GM19240 (cell line): Measurements from ENCODE around the gene STPG3.
A peak's percentile ranks its signal among the peaks of the same experiment; 100 is the strongest.

Experiments
- DNase-seq: peaks from one replicate; pipeline ENCODE4 v3.0.0; 2011; ENCODE audit warnings: low spot score; ENCODE audit not compliant: insufficient read length

Gene STPG3

DNA sequence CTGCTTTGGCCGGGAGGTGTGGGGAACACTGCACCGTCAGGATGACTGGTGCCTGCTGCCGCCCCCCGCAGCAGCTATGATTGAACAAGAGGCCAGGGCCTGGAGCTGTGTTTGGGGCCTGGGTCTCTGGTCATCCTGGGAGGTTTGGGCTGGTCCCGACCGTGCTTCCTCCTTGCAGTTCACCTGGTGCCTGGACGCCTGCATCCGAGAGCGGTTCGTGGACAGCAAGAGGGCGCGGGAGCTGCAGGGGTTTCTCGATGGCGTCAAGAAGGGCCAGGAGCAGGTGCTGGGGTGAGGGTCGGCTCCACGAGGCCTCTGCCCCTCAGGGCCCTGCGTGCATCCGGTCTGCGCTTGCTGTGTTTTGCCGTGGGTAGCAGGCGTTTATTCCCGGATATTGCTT lies 13.0 kb downstream of the STPG3 start:
- DNase-seq, result no peak

DNA sequence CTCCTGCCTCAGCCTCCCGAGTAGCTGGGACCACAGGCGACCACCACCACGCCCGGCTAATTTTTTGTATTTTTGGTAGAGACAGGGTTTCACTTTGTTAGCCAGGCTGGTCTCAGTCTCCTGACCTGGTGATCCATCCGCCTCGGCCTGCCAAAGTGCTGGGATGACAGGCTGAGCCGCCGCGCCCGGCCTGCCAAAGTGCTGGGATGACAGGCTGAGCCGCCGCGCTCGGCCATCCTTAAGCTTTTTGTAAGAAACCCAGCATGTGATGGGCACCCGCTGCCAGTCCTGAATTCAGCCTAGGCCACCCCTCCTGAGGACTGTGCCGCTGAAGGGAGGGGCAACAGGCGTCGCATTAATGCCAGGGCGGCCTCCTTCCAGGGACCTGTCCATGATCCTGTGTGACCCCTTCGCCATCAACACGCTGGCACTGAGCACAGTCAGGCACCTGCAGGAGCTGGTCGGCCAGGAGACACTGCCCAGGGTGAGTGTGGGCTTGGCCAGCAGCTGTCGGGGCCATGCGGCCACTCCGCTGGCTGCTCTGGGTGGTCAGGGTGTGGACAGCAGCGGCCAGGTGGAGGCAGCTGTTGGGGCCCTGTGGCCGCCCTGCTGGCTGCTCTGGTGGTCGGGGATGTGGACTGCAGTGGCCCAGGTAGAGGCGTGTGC lies 14.5 kb downstream of the STPG3 start:
- DNase-seq, result no peak

DNA sequence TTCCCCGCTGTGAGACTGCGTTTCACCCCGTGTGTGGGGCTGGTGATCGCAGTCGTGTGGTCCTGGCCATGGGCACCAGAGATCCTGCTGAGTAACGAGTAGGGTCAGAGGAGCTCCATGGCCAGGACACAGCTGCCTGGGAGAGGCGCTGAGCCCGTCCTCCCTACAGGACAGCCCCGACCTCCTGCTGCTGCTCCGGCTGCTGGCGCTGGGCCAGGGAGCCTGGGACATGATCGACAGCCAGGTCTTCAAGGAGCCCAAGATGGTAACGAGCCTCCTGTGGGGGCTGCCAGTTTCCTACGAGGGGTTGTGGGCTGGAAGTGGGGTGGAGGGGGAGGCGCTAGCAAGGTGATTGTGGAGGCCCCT lies 15.1 kb downstream of the STPG3 start:
- DNase-seq, result no peak

DNA sequence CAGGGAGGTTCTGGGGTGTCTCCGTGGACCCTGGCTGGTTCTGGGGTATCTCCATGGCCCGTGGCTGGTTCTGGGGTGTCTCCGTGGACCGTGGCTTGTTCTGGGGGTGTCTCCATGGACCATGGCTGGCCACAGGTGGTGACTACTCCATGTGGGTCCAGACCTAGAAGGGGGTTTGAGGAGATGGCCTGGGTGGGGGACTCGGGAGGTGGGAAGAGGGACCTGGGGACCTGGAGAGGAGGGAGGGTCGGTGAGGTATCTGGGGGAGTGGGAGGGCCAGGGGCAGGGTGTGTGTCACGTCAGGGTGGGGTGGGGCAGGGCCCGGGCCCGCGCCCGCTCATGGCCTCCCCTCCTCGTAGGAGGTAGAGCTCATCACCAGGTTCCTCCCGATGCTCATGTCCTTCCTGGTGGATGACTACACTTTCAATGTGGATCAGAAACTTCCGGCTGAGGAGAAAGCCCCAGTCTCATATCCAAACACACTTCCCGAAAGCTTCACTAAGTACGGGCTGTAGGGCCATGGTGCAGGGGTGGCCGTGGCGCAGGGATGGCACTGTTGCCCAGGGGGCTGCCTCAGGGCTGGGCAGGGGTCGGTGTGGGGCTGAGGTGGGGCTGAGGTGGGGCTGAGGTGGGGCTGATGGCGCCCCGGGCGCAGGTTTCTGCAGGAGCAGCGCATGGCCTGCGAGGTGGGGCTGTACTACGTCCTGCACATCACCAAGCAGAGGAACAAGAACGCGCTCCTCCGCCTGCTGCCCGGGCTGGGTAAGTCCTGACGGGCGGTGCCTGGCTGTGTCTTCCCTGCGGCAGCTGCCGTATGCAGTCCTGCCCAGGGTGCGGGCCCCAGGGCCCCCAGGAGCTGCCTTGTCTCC lies 15.7 kb downstream of the STPG3 start:
- DNase-seq, result no peak

DNA sequence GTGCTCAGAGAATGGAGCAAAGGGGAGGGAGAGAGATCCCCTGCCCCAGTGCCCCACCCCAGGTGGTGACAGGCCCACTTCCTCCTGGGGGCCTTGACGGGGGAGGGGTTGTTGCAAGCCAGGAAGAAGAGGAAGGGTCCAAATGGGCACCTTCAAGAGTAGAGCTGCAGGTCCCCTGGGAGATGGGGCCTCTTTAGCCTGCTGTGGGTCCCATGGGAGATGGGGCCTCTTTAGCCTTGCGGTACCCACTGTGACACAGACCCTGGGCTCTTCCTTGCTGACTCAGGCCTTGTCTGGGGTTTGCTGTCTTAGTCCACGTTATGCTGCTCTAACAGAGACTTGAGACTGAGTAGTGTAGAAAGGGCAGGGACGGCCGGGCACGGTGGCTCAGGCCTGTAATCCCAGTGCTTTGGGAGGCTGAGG lies 16.9 kb downstream of the STPG3 start:
- no peak for DNase-seq

DNA sequence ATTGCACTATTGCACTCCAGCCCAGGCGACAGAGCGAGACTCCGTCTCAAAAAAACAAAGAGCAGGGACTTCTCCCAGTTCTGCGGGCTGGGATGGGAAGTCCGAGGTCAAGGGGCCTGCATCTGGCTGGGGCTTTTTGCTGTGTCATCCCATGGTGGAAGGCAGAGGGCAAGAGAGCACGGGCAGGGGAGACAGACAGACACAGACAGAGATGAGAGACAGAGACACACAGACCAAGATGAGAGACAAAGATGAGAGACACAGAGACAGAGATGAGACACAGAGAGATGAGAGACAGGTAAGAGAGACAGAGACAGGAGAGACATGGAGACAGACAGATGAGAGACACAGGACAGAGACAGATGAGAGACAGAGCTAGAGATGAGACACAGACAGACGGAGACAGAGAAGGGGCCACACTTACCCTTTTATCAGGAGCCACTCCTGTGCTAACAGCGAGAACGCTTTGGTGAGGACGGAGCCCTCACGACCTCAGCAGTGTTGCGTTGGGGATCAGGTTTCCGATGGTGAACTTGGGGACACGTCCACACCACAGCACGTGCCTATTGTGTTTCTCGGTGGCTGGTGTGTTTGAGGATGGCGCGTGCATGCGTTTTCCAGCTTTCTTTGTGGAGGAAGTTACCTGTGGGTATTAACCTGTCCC lies 17.6 kb downstream of the STPG3 start:
- no peak for DNase-seq

DNA sequence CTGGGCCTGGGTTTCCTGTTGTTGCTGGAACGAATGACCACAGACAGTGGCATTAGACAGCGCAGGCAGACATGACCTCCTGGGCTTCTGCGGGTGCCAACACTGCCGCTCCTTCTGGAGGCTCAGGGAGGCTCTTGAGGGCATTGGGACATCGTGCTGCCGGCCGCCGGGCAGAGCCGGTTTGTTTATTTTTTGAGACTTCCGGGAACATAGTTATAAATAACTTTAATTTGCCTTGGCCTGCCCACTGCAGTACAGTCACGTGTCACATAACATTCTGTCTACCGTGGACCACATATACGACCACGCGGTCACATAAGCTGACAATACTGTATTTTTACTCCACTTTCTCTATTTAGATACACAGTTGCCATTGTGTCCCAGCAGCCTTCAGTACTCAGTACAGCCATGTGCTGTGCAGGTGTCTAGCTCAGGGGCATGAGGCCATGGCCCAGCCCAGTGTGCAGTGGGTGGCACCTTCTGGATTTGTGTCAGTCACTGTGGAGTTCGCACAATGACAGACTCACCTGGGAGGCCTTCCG lies 18.2 kb downstream of the STPG3 start:
- DNase-seq, result no peak

DNA sequence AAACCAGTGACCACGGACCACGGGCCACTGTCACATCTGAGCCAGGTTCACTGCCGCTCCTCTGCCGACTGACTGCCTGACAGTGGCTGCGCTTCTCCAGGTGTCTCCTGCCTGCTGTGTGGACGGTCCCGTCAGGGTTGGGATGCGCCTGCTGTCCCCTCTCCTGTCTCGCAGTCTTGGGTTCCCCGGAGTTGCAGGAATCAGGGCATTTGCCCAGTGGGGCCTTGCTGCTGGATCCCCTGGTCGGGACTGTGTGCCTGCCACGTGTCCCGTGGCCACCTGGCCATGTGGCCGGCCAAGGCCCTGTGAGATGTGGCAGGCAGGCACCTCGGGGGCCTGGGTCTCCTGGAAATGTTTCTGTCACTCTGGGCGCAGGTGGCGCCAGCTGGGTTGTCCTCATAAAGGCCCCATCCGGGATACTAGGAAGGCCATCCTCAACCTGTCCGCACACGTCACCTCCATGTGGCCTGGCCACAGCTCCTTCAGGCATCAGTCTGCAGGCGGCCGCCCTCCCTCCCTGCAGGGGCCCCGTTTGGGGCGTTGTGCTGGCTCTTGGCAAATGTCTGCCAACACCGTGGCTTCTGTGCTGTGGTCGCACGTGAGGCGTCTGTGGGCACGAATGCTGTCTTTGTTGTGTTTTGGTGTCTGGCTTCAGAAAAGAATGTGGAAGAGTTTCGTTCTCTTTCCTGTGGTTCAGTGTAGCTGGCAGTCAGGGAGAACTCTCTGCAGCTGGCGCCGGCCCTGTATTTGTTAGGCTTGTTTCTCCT lies 20.0 kb downstream of the STPG3 start:
- DNase-seq, result no peak

DNA sequence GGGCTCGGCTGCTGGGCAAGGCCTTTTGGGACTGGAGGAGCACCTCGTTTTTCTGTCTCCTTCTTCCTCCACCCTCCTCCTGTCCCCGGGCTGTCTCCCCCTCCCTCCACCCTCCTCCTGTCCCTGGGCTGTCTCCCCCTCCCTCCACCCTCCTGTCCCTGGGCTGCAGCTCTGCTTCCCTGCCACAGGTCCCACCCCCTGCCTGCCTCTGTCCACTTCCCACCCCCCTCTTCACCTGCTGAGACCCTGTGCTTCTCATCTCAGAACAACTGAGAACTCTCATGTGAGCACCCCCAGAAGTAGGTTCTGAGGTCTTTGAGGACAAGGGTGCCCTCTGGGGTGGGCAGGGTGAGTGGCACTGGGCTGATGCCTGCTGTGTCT lies 20.6 kb downstream of the STPG3 start:
- DNase-seq, result no peak

DNA sequence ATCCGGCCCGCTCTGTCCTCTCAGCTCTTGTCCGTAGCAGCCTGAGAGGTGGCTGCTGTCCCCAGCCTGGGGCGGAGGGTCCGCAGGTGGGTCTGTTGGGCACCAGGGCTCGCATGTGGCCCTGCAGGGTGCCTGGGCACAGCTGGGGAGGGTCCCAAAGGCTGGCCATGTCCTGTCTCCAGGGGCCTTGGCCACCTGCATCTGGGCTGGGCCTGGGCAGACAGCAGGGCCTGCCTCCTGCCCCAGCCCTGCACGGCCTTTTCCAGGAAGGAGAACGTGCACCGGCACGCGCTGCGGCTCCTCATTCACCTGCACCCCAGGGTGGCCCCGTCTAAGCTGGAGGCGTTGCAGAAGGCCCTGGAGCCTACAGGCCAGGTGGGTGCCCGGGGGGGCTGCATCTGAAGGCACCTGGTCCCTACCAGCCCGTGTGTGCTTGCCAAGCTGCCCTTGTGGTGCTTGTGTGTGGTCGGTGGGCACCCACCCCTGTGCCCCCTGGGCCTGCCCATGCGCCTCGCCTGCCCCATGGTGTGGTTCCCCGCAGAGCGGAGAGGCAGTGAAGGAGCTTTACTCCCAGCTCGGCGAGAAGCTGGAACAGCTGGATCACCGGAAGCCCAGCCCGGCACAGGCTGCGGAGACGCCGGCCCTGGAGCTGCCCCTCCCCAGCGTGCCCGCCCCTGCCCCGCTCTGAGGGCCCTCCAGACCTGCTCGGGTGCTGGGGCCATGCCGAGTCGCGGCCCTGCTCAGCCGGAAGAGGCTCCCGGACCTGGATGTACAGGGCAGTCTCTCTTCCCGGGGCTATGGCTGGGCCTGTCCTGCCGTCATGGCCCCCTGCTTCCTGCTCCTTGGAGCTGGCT lies 21.4 kb downstream of the STPG3 start:
- no peak for DNase-seq

DNA sequence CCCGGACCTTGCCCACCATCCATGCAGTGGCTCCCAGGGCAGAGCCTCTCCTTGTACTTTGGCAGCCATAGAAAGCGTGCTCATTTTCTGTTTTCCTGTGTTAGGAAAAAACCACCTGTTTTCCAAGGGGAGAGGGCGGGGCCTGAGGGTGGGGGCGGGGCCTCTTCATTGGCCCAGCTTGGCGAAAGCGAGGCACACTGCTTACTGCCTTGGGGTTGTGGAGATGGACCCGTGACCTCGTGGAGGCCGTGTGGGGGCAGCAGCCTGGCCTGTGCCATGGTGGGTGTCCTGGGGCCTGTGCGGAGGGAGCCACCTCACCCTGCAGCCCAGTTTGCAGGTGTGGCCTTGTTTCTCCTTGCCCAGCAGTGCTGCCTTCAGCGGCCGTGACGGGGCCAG lies 22.0 kb downstream of the STPG3 start:
- DNase-seq, result no peak

DNA sequence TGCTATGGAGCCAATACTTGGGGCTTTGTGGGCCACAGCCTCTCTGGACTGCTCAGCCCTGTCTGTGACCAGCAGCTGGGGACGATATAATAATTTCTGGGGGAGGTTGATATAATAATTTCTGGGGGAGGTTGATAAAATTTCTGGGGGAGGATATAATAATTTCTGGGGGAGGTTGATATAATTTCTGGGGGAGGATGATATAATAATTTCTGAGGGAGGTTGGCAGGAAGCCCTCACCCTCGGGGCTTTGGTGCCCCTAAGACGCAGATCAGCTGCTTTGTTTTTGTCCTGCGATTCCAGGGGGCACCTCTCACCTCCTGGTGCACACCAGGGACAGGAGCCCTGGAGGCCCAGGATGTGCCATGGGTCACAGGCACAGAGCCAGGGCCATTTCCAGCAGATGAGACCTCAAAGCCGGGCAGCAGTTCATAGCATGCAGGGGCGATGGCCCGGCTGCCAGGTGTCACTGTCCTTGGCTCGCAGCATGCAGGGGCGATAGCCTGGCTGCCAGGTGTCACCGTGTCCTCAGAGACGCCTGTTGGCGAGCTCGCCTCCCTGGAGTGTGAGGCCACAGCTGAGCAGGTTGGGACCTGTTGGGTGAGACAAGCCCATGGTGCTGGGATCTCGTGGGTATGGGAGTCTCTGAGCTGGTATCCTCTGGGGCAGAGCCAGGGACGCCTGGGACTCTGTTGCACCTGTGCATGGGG lies 22.7 kb downstream of the STPG3 start:
- no peak for DNase-seq

DNA sequence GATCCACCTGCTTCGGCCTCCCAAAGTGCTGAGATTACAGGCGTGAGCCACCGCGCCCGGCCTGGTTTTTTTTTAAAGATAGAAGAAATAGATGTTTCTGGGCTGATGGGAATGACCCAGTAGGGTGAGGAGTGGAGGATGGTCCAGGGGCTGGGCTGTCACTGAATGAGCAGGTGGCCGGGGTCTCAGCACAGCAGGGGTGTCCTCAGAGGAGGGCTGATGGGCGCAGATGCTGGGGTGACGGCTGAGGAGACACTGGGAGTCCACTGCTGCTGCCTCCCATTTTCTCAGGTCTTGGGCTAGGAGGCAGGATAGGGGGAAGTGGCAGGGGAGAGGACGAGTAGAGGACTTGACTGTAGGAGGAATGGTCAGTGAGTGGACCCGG lies 24.1 kb downstream of the STPG3 start:
- no peak for DNase-seq

DNA sequence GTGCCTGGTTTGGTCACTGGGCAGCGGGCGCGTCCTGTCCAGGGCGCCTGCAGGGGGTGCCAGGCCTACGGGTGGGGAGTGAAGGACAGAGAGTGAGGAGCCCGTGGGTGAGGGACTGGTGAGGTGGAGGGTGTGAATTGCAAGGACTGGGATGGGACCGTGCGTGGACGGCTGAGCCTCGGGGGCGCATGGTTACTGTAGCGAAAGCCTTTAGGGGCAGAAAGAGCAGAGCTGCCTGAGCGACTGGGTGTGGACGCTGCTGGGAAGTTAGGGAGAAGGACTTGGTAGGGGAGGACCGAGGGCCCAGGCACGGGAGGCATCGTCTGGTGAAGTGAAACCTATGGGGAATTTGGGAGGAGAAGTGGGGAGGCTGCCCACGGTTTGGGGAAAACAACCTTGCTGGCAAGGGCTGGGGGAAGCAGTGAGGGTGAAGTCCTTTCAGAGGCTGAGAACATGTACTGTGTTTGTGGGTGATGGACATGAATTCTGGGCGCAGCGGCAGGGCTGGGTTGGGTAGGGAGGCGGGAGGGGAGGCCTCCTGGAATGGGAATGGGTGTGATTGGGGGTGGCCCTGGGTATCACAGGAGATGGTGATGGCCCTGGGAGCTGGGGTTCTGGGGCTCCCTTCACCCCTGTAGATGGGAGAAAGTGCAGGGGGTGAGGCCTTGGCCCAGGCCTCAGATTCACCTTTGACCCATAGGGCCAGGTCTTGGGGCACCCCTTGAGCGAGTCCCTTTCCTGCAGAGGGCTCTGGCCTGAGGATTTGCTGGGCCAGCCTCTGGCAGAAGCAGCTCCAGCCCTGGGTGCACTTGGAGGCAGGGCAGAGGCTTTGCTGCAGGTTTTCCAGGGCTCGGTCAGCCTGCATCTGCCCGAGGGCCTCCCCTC lies 24.7 kb downstream of the STPG3 start:
- DNase-seq, result no peak

DNA sequence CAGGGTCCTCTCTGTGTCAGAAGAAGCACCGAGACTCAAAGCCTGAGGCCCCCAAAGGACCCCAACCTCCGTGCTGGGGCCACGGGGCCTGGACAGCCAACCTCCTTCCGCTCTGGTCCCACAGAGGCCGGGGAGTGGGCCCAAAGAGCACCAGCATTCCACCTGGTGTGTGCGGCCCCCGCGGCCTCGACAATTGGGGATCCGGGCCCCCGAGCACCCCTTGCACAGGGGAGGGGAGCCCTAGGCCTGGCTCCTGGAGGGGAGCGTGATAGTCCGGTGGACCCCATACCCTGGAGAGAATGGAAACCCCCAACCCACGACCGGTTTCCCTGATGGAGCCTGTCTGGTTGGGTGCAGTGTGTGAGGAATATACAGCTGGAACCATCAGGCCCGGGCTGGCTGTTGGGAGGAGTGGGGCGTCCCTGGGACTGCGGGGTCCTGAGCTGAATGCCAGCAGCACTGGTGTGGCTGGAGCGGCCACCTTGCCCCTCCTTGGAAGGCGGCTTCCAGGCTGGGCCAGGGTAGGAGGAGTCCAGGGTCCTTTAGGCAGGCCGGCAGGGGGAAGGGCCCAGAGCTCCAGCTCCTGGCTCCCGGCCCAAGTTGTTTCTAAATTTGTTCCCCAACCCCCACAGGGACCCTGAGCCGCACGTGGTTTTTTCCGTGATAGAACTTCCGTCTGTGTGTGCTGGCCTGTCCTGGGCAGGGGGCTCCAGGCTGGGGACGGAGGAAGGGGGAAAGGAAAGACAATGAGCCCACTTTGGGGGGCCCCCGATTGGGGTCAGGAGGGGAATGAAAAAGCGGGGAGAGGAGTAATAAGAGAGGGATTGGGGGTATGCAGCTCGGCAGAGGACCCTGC lies 25.6 kb downstream of the STPG3 start:
- DNase-seq, result no peak

DNA sequence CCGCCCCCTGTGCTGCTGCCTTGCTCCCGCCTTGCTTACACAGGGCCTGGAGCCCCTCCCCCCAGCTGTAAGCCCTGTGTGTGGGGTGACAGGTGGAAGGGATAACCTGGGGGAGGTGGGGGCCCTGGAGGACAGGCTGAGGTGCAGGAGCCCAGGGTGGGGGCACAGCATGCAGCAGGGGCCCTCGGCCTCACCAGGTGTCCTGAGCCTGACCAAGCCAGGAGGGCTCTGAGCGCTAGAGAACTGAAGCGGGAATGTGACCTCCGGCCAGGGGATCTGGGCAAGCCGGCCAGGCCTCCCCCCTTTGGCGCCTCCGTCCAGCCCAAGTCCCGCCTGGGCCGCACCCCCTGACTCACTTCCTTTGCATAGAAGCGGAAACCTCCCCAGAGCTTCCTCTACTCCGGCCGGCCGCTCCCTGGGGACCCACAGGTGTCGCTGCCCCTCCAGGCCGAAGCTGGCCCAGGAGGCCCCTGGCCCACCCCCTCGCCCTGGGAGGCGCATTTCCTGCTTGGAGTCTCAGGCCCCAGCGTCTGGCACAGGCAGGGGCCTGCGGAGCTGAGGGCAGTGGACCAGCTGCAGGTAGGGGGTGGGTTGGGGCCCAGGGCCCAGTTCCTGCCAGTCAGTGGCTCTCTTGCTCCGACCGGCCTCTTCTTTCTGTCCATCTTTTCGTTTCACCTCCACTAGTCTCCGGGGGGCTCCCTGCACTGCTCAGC lies 26.4 kb downstream of the STPG3 start, which contains the start of gene TOR4A:
TSS of gene TOR4A (plus strand) at position 398 of the 713 bp plus-strand sequence. CDS start 964 bp downstream, outside the sequence.
- peak; percentile 94 for DNase-seq

DNA sequence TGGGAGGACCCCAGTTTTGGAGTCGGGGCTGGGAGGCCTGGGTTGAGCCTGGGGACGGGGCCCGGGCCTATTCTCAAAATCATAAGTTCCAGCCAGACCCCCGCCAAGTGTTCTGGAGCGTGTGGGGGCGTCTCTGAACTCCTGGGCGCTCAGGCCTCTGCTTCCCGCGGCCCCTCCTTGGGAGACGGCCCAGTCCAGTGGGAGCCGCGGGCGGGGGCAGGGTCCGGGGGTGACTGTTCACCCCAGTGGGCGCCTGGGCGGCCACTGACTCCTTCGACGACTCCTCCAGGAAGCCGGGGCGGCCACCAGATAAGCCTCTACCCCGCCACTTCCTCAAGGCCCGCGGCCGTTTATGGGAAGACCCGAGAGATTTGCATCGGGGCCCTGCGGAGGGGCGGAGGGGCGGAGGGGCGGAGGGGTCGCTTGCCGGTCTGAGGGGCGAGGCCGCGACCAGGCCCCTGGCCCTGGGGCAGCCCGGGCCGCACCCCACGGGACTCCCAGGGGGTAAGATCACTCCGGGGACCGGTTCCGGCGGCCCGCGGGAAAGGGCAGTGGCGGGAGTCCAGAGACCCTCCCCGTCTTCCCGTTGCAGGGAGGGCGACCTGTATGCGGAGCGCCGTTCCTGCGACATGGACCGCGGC lies 27.1 kb downstream of the STPG3 start:
- DNase-seq, result no peak
